ENCODE measurements around the gene CHST11.

- TF ChIP-seq POLR2AphosphoS5 (IDR thresholded peaks at IDR 0.05) (no peak), CTCF (IDR thresholded peaks at IDR 0.05) (no peak), POLR2A (IDR thresholded peaks at IDR 0.05) (no peak)
These were observed 49.3 kb upstream of the CHST11 start for GRCh38 chr12:104407438-104407837.

All from sigmoid colon (tissue), 4 donors.